VCaP (cell line): ENCODE results near the gene SFXN1.

Experiments used
- H3K27ac ChIP-seq: fragments of 450-650 bp; 2 replicates; pipeline ENCODE4 v1.5.1; 2017
- TF ChIP-seq, protein P1 (sequence below): fragments of 450-650 bp; conservative IDR thresholded peaks from 2 replicates; pipeline ENCODE4 v1.5.1; 2017; ENCODE audit warnings: mild to moderate bottlenecking, moderate library complexity

Gene SFXN1

DNA sequence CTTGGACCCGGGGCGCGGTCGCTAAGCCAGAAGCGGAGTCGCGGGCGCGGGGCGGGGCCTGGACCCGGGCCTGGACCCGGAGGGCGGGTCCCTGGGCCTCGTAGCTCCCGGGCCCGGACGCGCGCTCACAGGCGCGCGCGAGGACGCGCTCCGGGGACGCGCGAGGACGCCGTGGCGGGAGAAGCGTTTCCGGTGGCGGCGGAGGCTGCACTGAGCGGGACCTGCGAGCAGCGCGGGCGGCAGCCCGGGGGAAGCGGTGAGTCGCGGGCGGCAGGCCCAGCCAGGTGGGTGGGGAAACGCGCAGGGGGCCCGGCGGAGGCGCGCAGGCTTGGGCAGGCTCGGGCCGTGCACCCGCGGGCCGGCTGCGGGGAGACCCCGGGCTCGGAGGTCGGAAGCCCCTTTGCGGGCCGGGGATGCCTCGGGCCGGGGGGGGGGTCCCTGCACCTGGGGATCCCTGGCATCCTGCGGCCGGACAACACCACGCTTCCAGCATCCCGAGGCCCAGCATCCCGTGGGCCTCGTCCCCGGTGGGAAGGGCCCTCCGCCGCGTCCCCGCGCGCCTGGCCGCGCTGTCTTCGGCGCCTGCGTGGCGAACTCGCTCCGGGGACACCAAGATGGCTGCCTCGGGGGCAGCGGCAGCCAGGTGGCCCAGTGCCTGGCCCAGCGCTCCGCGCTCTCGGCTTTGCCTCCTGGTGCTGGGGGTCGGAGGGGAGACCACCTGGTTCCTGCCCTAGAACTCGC, at the start of gene SFXN1:
Gene SFXN1, plus strand, starts transcription at position 177 of the 741 bp plus-strand sequence. CDS start 13,544 bp downstream, outside the sequence.
- TF ChIP-seq, protein P1, sequence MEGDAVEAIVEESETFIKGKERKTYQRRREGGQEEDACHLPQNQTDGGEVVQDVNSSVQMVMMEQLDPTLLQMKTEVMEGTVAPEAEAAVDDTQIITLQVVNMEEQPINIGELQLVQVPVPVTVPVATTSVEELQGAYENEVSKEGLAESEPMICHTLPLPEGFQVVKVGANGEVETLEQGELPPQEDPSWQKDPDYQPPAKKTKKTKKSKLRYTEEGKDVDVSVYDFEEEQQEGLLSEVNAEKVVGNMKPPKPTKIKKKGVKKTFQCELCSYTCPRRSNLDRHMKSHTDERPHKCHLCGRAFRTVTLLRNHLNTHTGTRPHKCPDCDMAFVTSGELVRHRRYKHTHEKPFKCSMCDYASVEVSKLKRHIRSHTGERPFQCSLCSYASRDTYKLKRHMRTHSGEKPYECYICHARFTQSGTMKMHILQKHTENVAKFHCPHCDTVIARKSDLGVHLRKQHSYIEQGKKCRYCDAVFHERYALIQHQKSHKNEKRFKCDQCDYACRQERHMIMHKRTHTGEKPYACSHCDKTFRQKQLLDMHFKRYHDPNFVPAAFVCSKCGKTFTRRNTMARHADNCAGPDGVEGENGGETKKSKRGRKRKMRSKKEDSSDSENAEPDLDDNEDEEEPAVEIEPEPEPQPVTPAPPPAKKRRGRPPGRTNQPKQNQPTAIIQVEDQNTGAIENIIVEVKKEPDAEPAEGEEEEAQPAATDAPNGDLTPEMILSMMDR = no peak
- H3K27ac ChIP-seq = peak within 1 kb of the TSS; percentile 83

- H3K27ac ChIP-seq = no peak overlapping the region
- TF ChIP-seq, protein P1 = no peak
These were observed 43.6 kb upstream of the SFXN1 start for GRCh38 chr5:175434800-175435199.

GRCh38 chr5:175436359-175436758, 42.0 kb upstream of the SFXN1 start:
- no peak overlapping the region for H3K27ac ChIP-seq
- TF ChIP-seq, protein P1 = no peak

- TF ChIP-seq, protein P1 = no peak
- no peak overlapping the region for H3K27ac ChIP-seq
These were observed 40.0 kb upstream of the SFXN1 start for GRCh38 chr5:175438234-175438857.

GRCh38 chr5:175443514-175444059, 34.8 kb upstream of the SFXN1 start:
- H3K27ac ChIP-seq = no peak overlapping the region
- TF ChIP-seq, protein P1 = no peak

- TF ChIP-seq, protein P1 = peak; percentile 88
- H3K27ac ChIP-seq = no peak within 1 kb of the TSS
These were observed 34.1 kb upstream of the SFXN1 start, which contains the start of gene DRD1 for GRCh38 chr5:175444060-175444904. TSS of gene DRD1 (minus strand) at chr5:175444182. CDS start at chr5:175443099, 1,083 bp downstream.
